T-cell (primary cell): ENCODE results near the gene KIAA1586. TPM values are rescaled to one million over a fixed set of nuclear protein-coding genes. Genes with fewer than 3 reads are reported as not detected.

ENCODE experiments used
- ATAC-seq, 4 experiments: fragments of 200-7000 bp in 3 of 4; fragments of 150-1000 bp in 1 of 4; cut with Tn5 transposase; replicated peaks in 1 of 4; 1 replicate in 3 of 4; 2 replicates in 1 of 4; pipeline ENCODE4 v1.10.0; 2021; ENCODE audit warnings: moderate library complexity in 3 of 4, mild to moderate bottlenecking in 2 of 4, moderate number of reproducible peaks in 1 of 4
- CTCF ChIA-PET, 2 donors: fragments of 300-600 bp; sonication (Branson Sonifier 250); formaldehyde crosslinking; loops; one replicate each; lab custom pipeline; 2022; ENCODE audit warnings: antibody characterized with exemption in 2 of 2; lab: Charles Lee
- POLR2A ChIA-PET, 2 donors: fragments of 300-600 bp; sonication (Branson Sonifier 250); formaldehyde crosslinking; loops; one replicate each; lab custom pipeline; 2022; ENCODE audit warnings: antibody characterized with exemption in 2 of 2; lab: Charles Lee
- DNase-seq, 35 experiments: peaks; one replicate each; pipeline versions ENCODE4 v3.0.0 to v3.0.0-alpha.2; 2013 to 2023
- H3K27ac ChIP-seq: one replicate; pipeline ENCODE4 v1.5.1; 2013; ENCODE audit warnings: low read length
- H3K27me3 ChIP-seq, 2 experiments: replicated peaks in 1 of 2; 1 replicate in 1 of 2; 2 replicates in 1 of 2; pipeline versions ENCODE4 v1.6.1 to v1.7.0; 2013; ENCODE audit warnings: low read length in 1 of 2, mixed read lengths in 1 of 2; ENCODE audit not compliant: control insufficient read depth in 2 of 2, insufficient read depth in 2 of 2; ENCODE audit errors: extremely low read depth in 1 of 2
- H3K36me3 ChIP-seq, 2 donors: 1 replicate in 1 of 2; 2 replicates in 1 of 2; pipeline versions ENCODE4 v1.6.1 to v1.7.0; 2013; ENCODE audit warnings: low read length in 1 of 2; ENCODE audit not compliant: control insufficient read depth in 2 of 2, insufficient read depth in 1 of 2; ENCODE audit errors: extremely low read depth in 1 of 2
- H3K4me1 ChIP-seq, 2 experiments: 1 replicate in 1 of 2; 2 replicates in 1 of 2; pipeline versions ENCODE4 v1.6.1 to v1.7.0; 2013; ENCODE audit warnings: low read length in 2 of 2, mixed read lengths in 1 of 2; ENCODE audit not compliant: insufficient read depth in 2 of 2, control insufficient read depth in 1 of 2; ENCODE audit errors: extremely low read depth in 1 of 2
- H3K4me3 ChIP-seq, 2 donors: 1 replicate in 1 of 2; 2 replicates in 1 of 2; pipeline versions ENCODE4 v1.5.1 to v1.7.0; 2013; ENCODE audit warnings: mild to moderate bottlenecking in 2 of 2, low read length in 1 of 2, moderate library complexity in 1 of 2; ENCODE audit not compliant: control insufficient read depth in 1 of 2; ENCODE audit errors: extremely low read depth in 1 of 2
- H3K9me3 ChIP-seq: 2 replicates; pipeline ENCODE4 v1.7.0; 2013
- H3K27ac Mint-ChIP-seq, 2 donors: one replicate each; pipeline ENCODE4 v1.8.0; 2020 to 2021; ENCODE audit warnings: mild to moderate bottlenecking in 2 of 2, mixed read lengths in 2 of 2
- H3K27me3 Mint-ChIP-seq, 2 donors: one replicate each; pipeline ENCODE4 v1.8.0; 2021 to 2022; ENCODE audit warnings: mixed read lengths in 2 of 2
- H3K36me3 Mint-ChIP-seq: one replicate; pipeline ENCODE4 v1.8.0; 2021; ENCODE audit warnings: mixed read lengths
- H3K4me1 Mint-ChIP-seq, 3 donors: one replicate each; pipeline ENCODE4 v1.8.0; 2020 to 2022; ENCODE audit warnings: mixed read lengths in 3 of 3, mild to moderate bottlenecking in 1 of 3
- H3K4me3 Mint-ChIP-seq, 3 donors: one replicate each; pipeline ENCODE4 v1.8.0; 2020 to 2022; ENCODE audit warnings: mild to moderate bottlenecking in 3 of 3, mixed read lengths in 3 of 3, moderate library complexity in 3 of 3
- H3K9me3 Mint-ChIP-seq, 3 donors: one replicate each; pipeline ENCODE4 v1.8.0; 2020 to 2022; ENCODE audit warnings: mixed read lengths in 3 of 3
- WGBS: methylation state at CpG from one replicate; pipeline ENCODE4 v1.1.5; 2013; ENCODE audit warnings: missing lambda C conversion rate; ENCODE audit not compliant: insufficient coverage; 5-methylcytosine and 5-hydroxymethylcytosine counted together
- total RNA-seq, 35 experiments: library from RNA in 6 of 35; stranded (reverse) in 6 of 35; fragments of 120-200 nt in 1 of 35; gene quantifications; one replicate each; pipeline versions ENCODE4 v1.2.1 to v1.2.4 and lab custom pipeline; 2013 to 2026

The KIAA1586 gene
- total RNA-seq, 5 donors from 2014 or later (not counting 1 experiment from before 2014, with no cell fraction given), result 12.5 to 20.5 (median 15.2) TPM

DNA sequence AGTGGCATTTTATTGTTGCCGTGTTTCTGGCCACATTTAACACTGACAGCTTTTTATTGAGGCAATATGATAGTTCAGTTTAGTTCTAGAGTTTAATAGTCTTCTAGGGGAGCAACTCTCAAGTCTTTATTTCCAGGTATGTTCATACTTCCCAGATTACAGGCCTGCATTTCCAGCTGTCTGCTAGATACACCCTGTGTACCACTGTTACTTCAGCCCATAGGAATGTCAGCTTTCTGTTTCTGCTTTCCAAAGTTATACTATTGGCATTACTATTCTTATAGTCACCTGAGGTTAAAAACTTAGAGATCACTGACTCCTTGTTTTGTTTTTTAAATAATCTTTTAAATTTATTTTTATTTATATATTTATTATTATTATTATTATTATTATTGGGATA is 51.1 kb downstream of the KIAA1586 start:
- no CpG with 5 or more reads among the region's 1 CpG for WGBS
- Mint-ChIP-seq H3K27me3 (no peaks in the 10 kb centered on the region), H3K4me3 (no peak overlapping the region), H3K36me3 (peaks cover 50% of the 10 kb centered on the region), H3K27ac (no peak overlapping the region), H3K9me3 (no peaks in the 10 kb centered on the region), H3K4me1 (peaks cover 45 to 61% (median 49%) of the 10 kb centered on the region in 3 donors)
- Histone ChIP-seq H3K4me3 (no peak overlapping the region), H3K27ac (no peak overlapping the region), H3K27me3 (no peaks in the 10 kb centered on the region), H3K36me3 (peaks cover 0 to 51% of the 10 kb centered on the region in 2 donors), H3K9me3 (no peaks in the 10 kb centered on the region), H3K4me1 (peaks cover 3 to 5% of the 10 kb centered on the region in 2 experiments)
- ChIA-PET POLR2A (interaction anchor here in 1 of 2 donors (0.6 kb wide), 1 partner anchor 75 kb away, joined by 3 read pairs; the partner anchor contains the start of gene BAG2), CTCF (no interaction called here)
- ATAC-seq (no peak), DNase-seq (no peak)

DNA sequence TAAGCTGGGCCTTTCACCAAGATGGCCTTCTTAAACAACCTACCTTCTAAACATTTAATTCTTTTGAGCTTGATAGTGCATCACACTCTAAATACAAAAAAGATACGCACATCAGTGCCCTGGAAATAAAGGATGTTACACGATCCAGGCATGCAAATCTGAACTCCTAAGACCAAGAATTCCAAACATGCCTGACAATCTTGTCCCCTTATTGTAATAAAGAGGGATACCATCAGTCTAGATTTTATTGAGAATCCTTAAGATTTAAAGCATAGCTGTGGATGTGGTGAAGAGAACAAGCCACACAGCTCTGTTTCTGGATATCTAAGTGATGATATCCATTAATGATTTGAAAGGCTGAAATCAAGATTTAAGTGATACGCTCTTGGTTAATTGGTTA is 56.5 kb downstream of the KIAA1586 start:
- H3K27me3 ChIP-seq, result no peaks in the 10 kb centered on the region
- ATAC-seq (no peak), DNase-seq (no peak)
- H3K4me3 ChIP-seq, result no peak overlapping the region
- ChIA-PET CTCF (interaction anchor here in 1 of 2 donors (1.0 kb wide), 1 partner anchor 10 kb away, joined by 4 read pairs; no protein-coding TSS in a partner anchor), POLR2A (interaction anchor here (0.7 to 1.8 kb wide), 4 partner anchors 10 to 79 kb away, joined by 3 to 8 read pairs (median 3); no protein-coding TSS in a partner anchor)
- WGBS, result no CpG with 5 or more reads among the region's 3 CpGs
- Mint-ChIP-seq H3K27ac (no peak overlapping the region), H3K27me3 (no peaks in the 10 kb centered on the region), H3K36me3 (peaks cover 72% of the 10 kb centered on the region), H3K9me3 (no peaks in the 10 kb centered on the region), H3K4me1 (peaks cover 42 to 68% (median 44%) of the 10 kb centered on the region in 3 donors), H3K4me3 (no peak overlapping the region)
- H3K27ac ChIP-seq, result no peak overlapping the region
- H3K4me1 ChIP-seq, result no peaks in the 10 kb centered on the region
- no peaks in the 10 kb centered on the region for H3K9me3 ChIP-seq
- H3K36me3 ChIP-seq, result peaks cover 0 to 56% of the 10 kb centered on the region in 2 donors

DNA sequence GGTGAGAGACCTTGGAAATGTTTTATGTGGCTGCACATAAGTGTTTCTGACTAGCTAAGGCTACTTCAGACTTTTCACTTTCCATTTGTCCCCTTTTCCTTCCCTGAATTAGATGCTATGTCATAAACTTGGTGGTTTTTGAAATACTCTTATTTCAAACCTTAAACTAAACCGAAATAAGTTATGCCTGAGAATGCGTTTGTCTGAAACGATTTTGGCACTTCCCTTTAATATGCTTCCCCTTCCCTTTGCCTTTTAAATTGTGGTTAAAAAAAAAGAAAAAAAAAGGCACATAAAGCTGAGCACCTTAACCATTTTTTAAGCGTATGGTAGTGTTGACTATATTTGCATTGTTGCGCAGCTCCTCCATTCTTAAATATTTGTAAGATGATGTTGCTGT is 57.8 kb downstream of the KIAA1586 start:
- Histone ChIP-seq H3K9me3 (no peaks in the 10 kb centered on the region), H3K4me1 (no peaks in the 10 kb centered on the region), H3K27ac (no peak overlapping the region), H3K4me3 (no peak overlapping the region), H3K27me3 (no peaks in the 10 kb centered on the region), H3K36me3 (peaks cover 0 to 50% of the 10 kb centered on the region in 2 donors)
- Mint-ChIP-seq H3K9me3 (no peaks in the 10 kb centered on the region), H3K27ac (no peak overlapping the region), H3K27me3 (no peaks in the 10 kb centered on the region), H3K4me1 (peaks cover 43 to 68% (median 48%) of the 10 kb centered on the region in 3 donors), H3K36me3 (peaks cover 68% of the 10 kb centered on the region), H3K4me3 (no peak overlapping the region)
- POLR2A ChIA-PET, result interaction anchor here (0.6 to 1.8 kb wide), 2 partner anchors 10 to 11 kb away, joined by 3 to 8 read pairs; no protein-coding TSS in a partner anchor
- CTCF ChIA-PET, result interaction anchor here in 1 of 2 donors (1.0 kb wide), 1 partner anchor 9 kb away, joined by 4 read pairs; no protein-coding TSS in a partner anchor
- ATAC-seq (no peak), DNase-seq (no peak)
- no CpG with 5 or more reads among the region's 5 CpGs for WGBS

Other genes with a start within 250 kb of the KIAA1586 start
- not detected for gene BEND6, start 91.6 kb upstream of the KIAA1586 start, total RNA-seq
- 100 to 1,000 TPM in 2 of 5 donors, 10 to 100 TPM in 3; 68.0 to 124 (median 78.1) TPM for gene ZNF451, start 43.5 kb downstream of the KIAA1586 start, total RNA-seq
- 1 to 10 TPM; 3.2 to 5.1 (median 3.9) TPM for gene BAG2, start 125.6 kb downstream of the KIAA1586 start, total RNA-seq
- gene RAB23, start 175.6 kb downstream of the KIAA1586 start, total RNA-seq, result 1 to 10 TPM in 2 of 5 donors, under 1 TPM in 3; 0.23 to 1.6 (median 0.82) TPM